Nephron (organoid): ENCODE measurements around the gene ARHGAP22.

Experiments
- H3K27ac Mint-ChIP-seq, 3 experiments: 2 replicates each; pipeline ENCODE4 v1.8.0; 2020; ENCODE audit warnings: mixed read lengths in 3 of 3, mild to moderate bottlenecking in 2 of 3, moderate library complexity in 1 of 3
- H3K27me3 Mint-ChIP-seq: 2 replicates; pipeline ENCODE4 v1.8.0; 2021; ENCODE audit warnings: low read depth, mild to moderate bottlenecking, moderate library complexity, mixed read lengths
- H3K36me3 Mint-ChIP-seq: 2 replicates; pipeline ENCODE4 v1.8.0; 2020; ENCODE audit warnings: low read depth, mixed read lengths
- H3K4me1 Mint-ChIP-seq: 2 replicates; pipeline ENCODE4 v1.8.0; 2020; ENCODE audit warnings: mixed read lengths
- H3K4me3 Mint-ChIP-seq, 3 experiments: 2 replicates each; pipeline ENCODE4 v1.8.0; 2020; ENCODE audit warnings: mild to moderate bottlenecking in 3 of 3, mixed read lengths in 3 of 3, moderate library complexity in 2 of 3
- H3K9me3 Mint-ChIP-seq: 2 replicates; pipeline ENCODE4 v1.8.0; 2020; ENCODE audit warnings: mixed read lengths
- TF ChIP-seq, protein P1 (sequence below), 3 experiments: fragments of 200-600 bp; sonication (generic); IDR thresholded peaks; one replicate each; pipeline ENCODE4 v1.5.0; 2021; ENCODE audit warnings: antibody characterized with exemption in 3 of 3; ENCODE audit not compliant: unreplicated experiment in 3 of 3

The ARHGAP22 gene

DNA sequence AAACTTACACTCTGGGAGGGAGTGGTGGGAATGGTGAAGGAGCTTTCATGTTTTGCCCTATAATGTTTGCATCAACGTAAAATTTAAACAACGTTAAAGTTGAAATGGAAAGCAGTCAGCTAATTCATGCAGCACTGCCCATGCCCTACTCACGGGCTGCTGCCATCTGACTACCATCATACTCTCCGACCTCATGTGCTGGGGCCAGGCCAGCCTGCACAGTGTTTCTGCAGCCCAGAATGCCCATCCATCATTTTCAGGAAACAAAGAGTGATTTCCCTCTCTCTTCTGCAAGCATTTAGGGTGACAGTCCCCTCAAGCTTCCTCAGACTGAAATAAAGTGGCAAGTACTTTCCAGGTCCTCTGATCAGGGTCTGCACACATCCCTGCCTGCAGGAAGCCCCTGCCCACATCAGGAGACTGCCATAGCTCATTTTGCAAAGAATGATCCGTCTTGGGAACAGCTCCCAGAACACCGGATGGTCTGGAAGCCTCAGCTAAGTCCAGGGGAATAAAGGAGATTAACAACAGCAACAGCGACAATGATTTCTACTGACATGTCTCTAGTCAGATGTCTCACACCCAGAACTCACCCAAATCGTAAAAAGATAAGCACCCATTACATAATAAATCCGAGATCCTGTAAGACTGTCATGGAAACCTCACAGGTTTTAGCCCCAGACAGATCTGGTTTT lies 40.3 kb downstream of the ARHGAP22 start:
- no peaks in the 10 kb centered on the region for H3K4me1 Mint-ChIP-seq
- peaks cover 6% of the 10 kb centered on the region for H3K27me3 Mint-ChIP-seq
- no peak overlapping the region for H3K4me3 Mint-ChIP-seq
- H3K36me3 Mint-ChIP-seq = no peaks in the 10 kb centered on the region
- H3K27ac Mint-ChIP-seq = no peak overlapping the region
- H3K9me3 Mint-ChIP-seq = peaks cover 3% of the 10 kb centered on the region
- TF ChIP-seq, protein P1, sequence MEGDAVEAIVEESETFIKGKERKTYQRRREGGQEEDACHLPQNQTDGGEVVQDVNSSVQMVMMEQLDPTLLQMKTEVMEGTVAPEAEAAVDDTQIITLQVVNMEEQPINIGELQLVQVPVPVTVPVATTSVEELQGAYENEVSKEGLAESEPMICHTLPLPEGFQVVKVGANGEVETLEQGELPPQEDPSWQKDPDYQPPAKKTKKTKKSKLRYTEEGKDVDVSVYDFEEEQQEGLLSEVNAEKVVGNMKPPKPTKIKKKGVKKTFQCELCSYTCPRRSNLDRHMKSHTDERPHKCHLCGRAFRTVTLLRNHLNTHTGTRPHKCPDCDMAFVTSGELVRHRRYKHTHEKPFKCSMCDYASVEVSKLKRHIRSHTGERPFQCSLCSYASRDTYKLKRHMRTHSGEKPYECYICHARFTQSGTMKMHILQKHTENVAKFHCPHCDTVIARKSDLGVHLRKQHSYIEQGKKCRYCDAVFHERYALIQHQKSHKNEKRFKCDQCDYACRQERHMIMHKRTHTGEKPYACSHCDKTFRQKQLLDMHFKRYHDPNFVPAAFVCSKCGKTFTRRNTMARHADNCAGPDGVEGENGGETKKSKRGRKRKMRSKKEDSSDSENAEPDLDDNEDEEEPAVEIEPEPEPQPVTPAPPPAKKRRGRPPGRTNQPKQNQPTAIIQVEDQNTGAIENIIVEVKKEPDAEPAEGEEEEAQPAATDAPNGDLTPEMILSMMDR (IDR thresholded peaks at IDR 0.05; ENCODE audit: unreplicated experiment in 3 of 3) = no peak

DNA sequence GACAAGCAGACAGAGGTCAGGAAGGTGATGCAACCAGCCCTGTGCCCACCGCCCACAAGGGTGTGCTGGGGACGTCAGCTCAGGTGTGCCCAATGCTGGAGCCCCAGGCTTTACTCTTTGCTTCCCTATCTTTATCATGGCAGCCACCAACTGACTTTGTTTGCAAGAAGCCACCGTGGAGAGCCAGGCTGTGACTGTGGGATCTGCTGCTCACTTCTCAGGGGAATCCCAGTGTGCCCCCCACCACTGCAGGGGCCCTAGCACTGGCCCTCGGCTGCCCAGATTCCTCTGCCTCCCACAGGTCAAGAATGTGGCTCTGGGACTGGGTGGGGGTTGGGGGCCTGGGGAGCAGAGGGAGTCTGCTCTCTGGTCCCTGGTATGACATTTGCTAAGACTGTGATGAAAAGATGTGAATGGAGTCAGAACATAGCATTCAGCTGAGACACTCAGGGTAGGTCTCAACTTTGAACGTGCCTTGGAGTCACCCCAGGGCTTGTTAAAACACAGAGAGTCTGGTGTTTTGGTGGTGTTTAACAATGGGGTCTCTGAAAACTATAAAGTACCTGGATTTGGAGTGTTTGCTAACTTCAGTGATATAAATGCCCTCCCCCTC lies 47.3 kb downstream of the ARHGAP22 start:
- no peaks in the 10 kb centered on the region for H3K36me3 Mint-ChIP-seq
- H3K27me3 Mint-ChIP-seq = peaks cover 3% of the 10 kb centered on the region
- peaks cover 3% of the 10 kb centered on the region for H3K9me3 Mint-ChIP-seq
- TF ChIP-seq, protein P1 (IDR thresholded peaks at IDR 0.05; ENCODE audit: unreplicated experiment in 3 of 3) = no peak
- H3K27ac Mint-ChIP-seq = no peak overlapping the region
- peaks cover 9% of the 10 kb centered on the region for H3K4me1 Mint-ChIP-seq
- no peak overlapping the region for H3K4me3 Mint-ChIP-seq

DNA sequence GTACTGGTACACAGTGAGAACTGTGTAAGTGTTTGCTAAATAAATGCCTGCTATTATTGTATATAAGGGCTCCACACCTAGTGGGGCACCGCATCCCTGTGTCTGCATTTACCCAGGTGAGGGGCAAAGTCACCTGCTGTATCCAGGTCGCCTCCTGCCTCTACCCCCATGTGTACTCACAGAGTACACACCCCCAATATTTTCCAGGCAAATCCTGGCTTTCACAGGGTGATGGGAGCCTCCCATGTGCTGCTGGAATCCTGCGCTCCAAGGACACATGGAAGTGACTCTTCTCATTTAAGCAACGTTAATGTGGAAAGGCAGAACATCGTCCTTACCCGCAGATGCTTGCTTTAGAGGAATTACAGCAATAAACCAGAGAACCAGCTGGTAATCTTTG lies 48.2 kb downstream of the ARHGAP22 start:
- Mint-ChIP-seq H3K27me3 (peaks cover 3% of the 10 kb centered on the region), H3K36me3 (no peaks in the 10 kb centered on the region)
- TF ChIP-seq, protein P1 (IDR thresholded peaks at IDR 0.05; ENCODE audit: unreplicated experiment in 3 of 3) = no peak

DNA sequence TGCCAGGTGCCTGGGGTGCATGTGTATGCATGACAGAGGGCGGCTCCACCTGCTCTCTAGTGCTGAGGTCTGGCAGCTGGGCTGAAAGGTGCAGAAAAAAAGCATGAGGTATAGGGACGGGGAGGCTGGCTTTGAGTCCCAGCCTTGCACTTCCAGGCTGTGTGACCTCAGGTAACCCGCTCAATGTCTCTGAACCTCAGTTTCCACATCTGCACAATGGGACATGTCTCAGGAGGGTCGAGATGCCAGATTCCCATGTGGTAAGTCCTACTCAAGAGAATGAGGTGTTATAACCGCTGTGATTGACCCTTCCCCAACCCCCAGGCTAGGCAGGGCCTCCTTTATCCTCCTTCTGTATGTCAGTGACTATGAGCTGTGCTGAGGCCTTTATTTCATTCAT lies 48.8 kb downstream of the ARHGAP22 start:
- TF ChIP-seq, protein P1 (IDR thresholded peaks at IDR 0.05; ENCODE audit: unreplicated experiment in 3 of 3) = no peak
- H3K36me3 Mint-ChIP-seq = no peaks in the 10 kb centered on the region

More for the DNA sequence above, 48.2 kb downstream of the ARHGAP22 start:
- H3K4me1 Mint-ChIP-seq = peaks cover 9% of the 10 kb centered on the region
- H3K9me3 Mint-ChIP-seq = peaks cover 3% of the 10 kb centered on the region
- H3K4me3 Mint-ChIP-seq = no peak overlapping the region
- no peak overlapping the region for H3K27ac Mint-ChIP-seq

DNA sequence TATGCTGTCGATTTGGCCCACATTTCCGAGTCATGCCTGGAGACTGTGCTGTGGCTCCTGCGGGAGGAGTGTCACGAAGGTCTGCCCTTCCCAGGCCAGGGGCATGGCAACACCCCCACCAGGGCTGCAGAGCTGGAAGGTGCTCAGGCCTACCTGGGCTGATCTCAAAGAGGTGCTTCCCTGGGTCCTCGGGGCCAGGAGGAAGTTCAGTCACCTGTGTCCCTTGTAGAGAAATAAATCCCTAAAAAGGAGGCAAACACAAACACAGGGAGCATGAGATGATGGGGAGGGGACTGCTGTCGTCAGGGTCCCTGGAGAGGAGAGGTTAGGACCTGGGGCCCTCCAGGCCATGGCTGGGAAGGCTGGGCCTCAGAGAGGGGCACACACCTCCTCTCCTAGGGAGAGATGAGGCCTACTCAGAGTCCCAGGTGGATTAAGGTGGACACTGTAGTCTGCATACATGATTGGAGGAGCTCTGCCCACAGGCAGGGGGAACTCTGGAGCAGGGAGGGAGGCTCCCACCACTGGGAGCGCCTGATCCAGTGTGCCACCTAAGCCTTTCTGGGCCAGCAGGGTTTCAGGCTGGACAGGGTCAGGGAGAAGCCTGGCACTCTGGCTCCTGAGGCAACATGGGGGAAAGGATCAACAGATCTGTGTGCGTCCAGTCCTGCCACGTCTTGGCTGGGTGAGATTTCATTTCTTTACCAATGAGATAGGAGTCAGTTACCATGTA lies 49.4 kb downstream of the ARHGAP22 start:
- Mint-ChIP-seq H3K4me1 (peaks cover 9% of the 10 kb centered on the region), H3K27ac (peak overlapping the region in 1 of 3 experiments; percentile 1), H3K4me3 (no peak overlapping the region), H3K36me3 (no peaks in the 10 kb centered on the region), H3K9me3 (no peaks in the 10 kb centered on the region), H3K27me3 (peaks cover 3% of the 10 kb centered on the region)
- TF ChIP-seq, protein P1 (IDR thresholded peaks at IDR 0.05; ENCODE audit: unreplicated experiment in 3 of 3) = no peak

More for the DNA sequence above, 48.8 kb downstream of the ARHGAP22 start:
- peaks cover 9% of the 10 kb centered on the region for H3K4me1 Mint-ChIP-seq
- H3K27ac Mint-ChIP-seq = no peak overlapping the region
- H3K9me3 Mint-ChIP-seq = peaks cover 3% of the 10 kb centered on the region
- peaks cover 3% of the 10 kb centered on the region for H3K27me3 Mint-ChIP-seq
- H3K4me3 Mint-ChIP-seq = no peak overlapping the region
